IPS-11a (cell line): ENCODE results near the gene BACH1.

ENCODE experiments used
- H3K4me3 ChIP-seq: one replicate; pipeline ENCODE4 v1.5.1; 2013; ENCODE audit warnings: low read depth, low read length, control low read depth

BACH1 gene

GRCh38 chr21:29376556-29376955 lies 77.8 kb downstream of the BACH1 start:
- H3K4me3 ChIP-seq: no peak overlapping the region

GRCh38 chr21:29377266-29377665 lies 78.5 kb downstream of the BACH1 start:
- no peak overlapping the region for H3K4me3 ChIP-seq

GRCh38 chr21:29378832-29379231 lies 80.1 kb downstream of the BACH1 start:
- H3K4me3 ChIP-seq: no peak overlapping the region

- H3K4me3 ChIP-seq: no peak overlapping the region
Observed at GRCh38 chr21:29379517-29380054, 80.9 kb downstream of the BACH1 start.

GRCh38 chr21:29382030-29382654 lies 83.4 kb downstream of the BACH1 start:
- H3K4me3 ChIP-seq: no peak overlapping the region

- H3K4me3 ChIP-seq: no peak overlapping the region
Observed at GRCh38 chr21:29384683-29385359, 86.1 kb downstream of the BACH1 start.

GRCh38 chr21:29385934-29386520 lies 87.3 kb downstream of the BACH1 start:
- no peak overlapping the region for H3K4me3 ChIP-seq

- H3K4me3 ChIP-seq: no peak overlapping the region
Observed at GRCh38 chr21:29386803-29387202, 88.1 kb downstream of the BACH1 start.

- H3K4me3 ChIP-seq: no peak overlapping the region
Observed at GRCh38 chr21:29387598-29387997, 88.9 kb downstream of the BACH1 start.

GRCh38 chr21:29389136-29389535 lies 90.4 kb downstream of the BACH1 start:
- H3K4me3 ChIP-seq: no peak overlapping the region

- H3K4me3 ChIP-seq: no peak overlapping the region
Observed at GRCh38 chr21:29390778-29391177, 92.1 kb downstream of the BACH1 start.

GRCh38 chr21:29394051-29394450 lies 95.3 kb downstream of the BACH1 start:
- H3K4me3 ChIP-seq: no peak overlapping the region
